Vagina (tissue), 2 donors: ENCODE data around the gene DSCAML1. TPM values are rescaled to one million over a fixed set of nuclear protein-coding genes. Genes with fewer than 3 reads are reported as not detected.

ENCODE experiments used
- DNase-seq, 2 donors: peaks; one replicate each; pipeline ENCODE4 v3.0.0-alpha.2; 2017; ENCODE audit errors: extremely low spot score in 2 of 2
- H3K27ac ChIP-seq: fragments of 200-600 bp; sonication (generic); one replicate; pipeline ENCODE4 v1.5.1; 2019
- H3K27me3 ChIP-seq: fragments of 200-600 bp; sonication (generic); one replicate; pipeline ENCODE4 v1.5.1; 2019
- H3K36me3 ChIP-seq, 2 donors: fragments of 200-600 bp; sonication (generic); one replicate each; pipeline ENCODE4 v1.5.1; 2017 to 2019
- H3K4me1 ChIP-seq: fragments of 200-600 bp; sonication (generic); one replicate; pipeline ENCODE4 v1.5.1; 2019
- H3K4me3 ChIP-seq, 2 donors: fragments of 200-600 bp; sonication (generic); 1 replicate in 1 of 2; 2 replicates in 1 of 2; pipeline ENCODE4 v1.5.1; 2016 to 2019
- H3K9me3 ChIP-seq: fragments of 200-600 bp; sonication (generic); one replicate; pipeline ENCODE4 v1.5.1; 2019
- POLR2A ChIP-seq, 2 donors: fragments of 450-650 bp; IDR thresholded peaks; one replicate each; pipeline ENCODE4 v1.6.1; 2017; ENCODE audit warnings: antibody characterized with exemption in 2 of 2, mild to moderate bottlenecking in 2 of 2, moderate library complexity in 2 of 2
- POLR2AphosphoS5 ChIP-seq, 2 donors: sonication (generic); formaldehyde crosslinking; IDR thresholded peaks; one replicate each; pipeline ENCODE4 v1.9.0; 2017; ENCODE audit warnings: antibody characterized with exemption in 2 of 2, mild to moderate bottlenecking in 2 of 2, low read depth in 1 of 2; ENCODE audit not compliant: insufficient read depth in 1 of 2
- intact Hi-C: fragments of 100-400 bp; cut with DNase I; formaldehyde crosslinking; loops from one replicate; pipeline ENCODE4 v1.15.1; 2023
- total RNA-seq: library from RNA; depleted of rRNA; stranded (reverse); fragments of >200 nt; gene quantifications from one replicate; pipeline ENCODE4 v1.2.3, GENCODE V29; 2016
- TF ChIP-seq, protein P1 (sequence below), 3 experiments: fragments of 450-650 bp in 2 of 3; fragments of 200-600 bp in 1 of 3; sonication (generic) in 1 of 3; IDR thresholded peaks; one replicate each; pipeline ENCODE4 v1.5.1; 2017 to 2019; ENCODE audit warnings: antibody characterized with exemption in 3 of 3, mild to moderate bottlenecking in 2 of 3, moderate library complexity in 2 of 3

The DSCAML1 gene
- total RNA-seq, 1 donor from 2014 or later = 0.25 TPM

DNA sequence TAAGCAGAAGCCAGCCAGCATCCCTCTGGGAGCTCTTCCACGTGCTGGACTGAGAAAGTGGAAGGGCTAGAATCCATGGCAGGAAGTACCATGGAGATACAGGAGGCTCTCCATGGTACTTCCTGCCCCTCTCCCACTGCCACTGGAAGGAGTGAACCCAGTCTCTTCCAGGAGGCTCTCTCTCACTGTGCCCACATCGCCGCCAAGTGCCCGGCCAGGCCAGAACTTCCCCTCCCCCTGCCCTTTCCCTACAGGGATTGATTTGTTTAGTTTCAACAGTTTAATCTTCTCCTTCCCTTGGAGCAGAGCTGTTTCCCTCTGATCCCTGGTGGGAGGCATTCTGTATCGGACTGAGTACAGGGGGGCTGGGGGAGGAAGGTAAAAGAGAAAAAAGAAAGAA, 133.6 kb downstream of the DSCAML1 start:
- no peak for DNase-seq
- no peak for TF ChIP-seq POLR2A (IDR thresholded peaks at IDR 0.05)
- no peak for TF ChIP-seq POLR2AphosphoS5 (IDR thresholded peaks at IDR 0.05; ENCODE audit: insufficient read depth in 1 of 2, low read depth in 1 of 2)
- TF ChIP-seq, protein P1, sequence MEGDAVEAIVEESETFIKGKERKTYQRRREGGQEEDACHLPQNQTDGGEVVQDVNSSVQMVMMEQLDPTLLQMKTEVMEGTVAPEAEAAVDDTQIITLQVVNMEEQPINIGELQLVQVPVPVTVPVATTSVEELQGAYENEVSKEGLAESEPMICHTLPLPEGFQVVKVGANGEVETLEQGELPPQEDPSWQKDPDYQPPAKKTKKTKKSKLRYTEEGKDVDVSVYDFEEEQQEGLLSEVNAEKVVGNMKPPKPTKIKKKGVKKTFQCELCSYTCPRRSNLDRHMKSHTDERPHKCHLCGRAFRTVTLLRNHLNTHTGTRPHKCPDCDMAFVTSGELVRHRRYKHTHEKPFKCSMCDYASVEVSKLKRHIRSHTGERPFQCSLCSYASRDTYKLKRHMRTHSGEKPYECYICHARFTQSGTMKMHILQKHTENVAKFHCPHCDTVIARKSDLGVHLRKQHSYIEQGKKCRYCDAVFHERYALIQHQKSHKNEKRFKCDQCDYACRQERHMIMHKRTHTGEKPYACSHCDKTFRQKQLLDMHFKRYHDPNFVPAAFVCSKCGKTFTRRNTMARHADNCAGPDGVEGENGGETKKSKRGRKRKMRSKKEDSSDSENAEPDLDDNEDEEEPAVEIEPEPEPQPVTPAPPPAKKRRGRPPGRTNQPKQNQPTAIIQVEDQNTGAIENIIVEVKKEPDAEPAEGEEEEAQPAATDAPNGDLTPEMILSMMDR (IDR thresholded peaks at IDR 0.05) = no peak
- H3K4me3 ChIP-seq = no peak overlapping the region
- H3K27ac ChIP-seq = no peak overlapping the region
- intact Hi-C loops = no loop called here
- no peaks in the 10 kb centered on the region for H3K9me3 ChIP-seq
- H3K36me3 ChIP-seq = no peaks in the 10 kb centered on the region
- peaks cover 7% of the 10 kb centered on the region for H3K4me1 ChIP-seq
- no peaks in the 10 kb centered on the region for H3K27me3 ChIP-seq

DNA sequence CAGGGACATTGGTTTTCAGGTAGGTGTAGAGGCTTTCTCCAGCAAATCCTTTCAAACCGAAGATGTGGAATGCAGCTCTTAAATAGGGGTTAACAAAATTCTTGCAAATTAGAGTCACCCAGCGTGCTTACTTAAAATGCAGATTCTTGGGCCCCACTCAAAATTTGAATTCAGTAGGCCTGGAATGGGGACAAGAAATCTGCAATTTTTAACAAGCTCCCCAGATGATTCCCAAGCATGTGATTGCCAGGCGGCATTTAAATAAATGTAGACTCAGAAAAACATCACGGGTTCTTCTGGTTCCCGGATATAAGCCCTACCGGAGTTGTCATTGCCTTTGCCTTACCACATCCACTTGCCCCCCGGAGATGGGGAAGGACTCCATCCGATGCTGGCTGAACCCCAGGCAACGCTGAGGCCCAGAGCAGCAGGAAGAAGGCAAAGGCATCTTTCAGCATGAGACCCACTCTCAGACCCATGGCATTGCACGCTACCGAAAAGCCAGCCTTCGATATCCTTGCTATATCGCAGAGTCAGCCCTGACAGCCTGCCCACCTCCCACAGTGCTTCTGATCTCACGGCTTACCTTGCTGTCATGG, 134.2 kb downstream of the DSCAML1 start:
- H3K27me3 ChIP-seq = no peaks in the 10 kb centered on the region
- H3K4me3 ChIP-seq = no peak overlapping the region
- intact Hi-C loops = no loop called here
- no peak for DNase-seq
- no peaks in the 10 kb centered on the region for H3K36me3 ChIP-seq
- TF ChIP-seq POLR2A (IDR thresholded peaks at IDR 0.05) (no peak), POLR2AphosphoS5 (IDR thresholded peaks at IDR 0.05; ENCODE audit: insufficient read depth in 1 of 2, low read depth in 1 of 2) (no peak)
- TF ChIP-seq, protein P1 (IDR thresholded peaks at IDR 0.05) = no peak
- peaks cover 7% of the 10 kb centered on the region for H3K4me1 ChIP-seq
- H3K27ac ChIP-seq = no peak overlapping the region
- no peaks in the 10 kb centered on the region for H3K9me3 ChIP-seq

DNA sequence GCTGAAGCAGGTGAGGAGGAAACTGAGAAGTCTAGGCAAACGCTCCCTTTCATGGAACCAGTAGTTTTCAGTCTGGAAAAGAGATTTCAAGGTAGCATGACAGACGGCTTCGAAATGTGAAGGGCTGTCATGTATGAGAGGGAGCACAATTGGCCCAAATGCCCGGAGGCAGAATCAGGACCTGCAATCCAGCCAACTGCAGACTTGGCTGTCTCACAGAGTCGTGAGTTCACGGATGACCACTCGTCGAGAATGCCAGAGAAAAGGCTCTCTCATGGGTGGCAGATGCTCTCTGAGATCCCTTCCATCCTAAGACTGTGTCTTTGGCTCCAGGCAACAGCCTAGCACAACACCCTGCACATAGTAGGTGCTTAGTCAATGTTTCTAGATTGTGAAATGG, 134.8 kb downstream of the DSCAML1 start:
- intact Hi-C loops = no loop called here
- H3K4me3 ChIP-seq = no peak overlapping the region
- no peak for DNase-seq
- H3K36me3 ChIP-seq = no peaks in the 10 kb centered on the region
- no peaks in the 10 kb centered on the region for H3K9me3 ChIP-seq
- TF ChIP-seq POLR2AphosphoS5 (IDR thresholded peaks at IDR 0.05; ENCODE audit: insufficient read depth in 1 of 2, low read depth in 1 of 2) (no peak), POLR2A (IDR thresholded peaks at IDR 0.05) (no peak)
- TF ChIP-seq, protein P1 (IDR thresholded peaks at IDR 0.05) = no peak
- no peaks in the 10 kb centered on the region for H3K27me3 ChIP-seq
- no peak overlapping the region for H3K27ac ChIP-seq
- peaks cover 7% of the 10 kb centered on the region for H3K4me1 ChIP-seq

DNA sequence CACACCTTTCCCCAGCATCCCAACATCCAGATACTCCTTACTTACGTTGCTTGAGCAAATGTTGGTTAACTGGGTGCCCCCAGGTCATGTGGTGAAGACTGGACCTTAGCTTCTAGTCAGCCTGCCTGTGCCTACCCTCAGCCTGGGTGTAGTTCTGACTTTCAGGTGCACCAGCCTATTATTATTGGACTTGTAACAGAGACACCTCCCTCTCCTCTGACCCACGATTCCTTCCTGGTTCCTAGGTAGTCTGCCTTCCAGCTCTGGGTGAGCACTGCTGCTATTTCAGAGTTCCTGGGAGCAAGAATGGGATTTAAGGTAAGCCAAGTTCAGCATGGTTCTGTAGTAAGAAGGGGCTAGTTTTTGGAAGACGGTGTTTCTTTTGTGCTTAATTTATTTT, 138.2 kb downstream of the DSCAML1 start:
- H3K9me3 ChIP-seq = no peaks in the 10 kb centered on the region
- no peak overlapping the region for H3K4me3 ChIP-seq
- TF ChIP-seq POLR2AphosphoS5 (IDR thresholded peaks at IDR 0.05; ENCODE audit: insufficient read depth in 1 of 2, low read depth in 1 of 2) (no peak), POLR2A (IDR thresholded peaks at IDR 0.05) (no peak)
- TF ChIP-seq, protein P1 (IDR thresholded peaks at IDR 0.05) = no peak
- H3K27me3 ChIP-seq = no peaks in the 10 kb centered on the region
- no peak for DNase-seq
- H3K4me1 ChIP-seq = peaks cover under 1% of the 10 kb centered on the region
- intact Hi-C loops = no loop called here
- H3K36me3 ChIP-seq = no peaks in the 10 kb centered on the region
- no peak overlapping the region for H3K27ac ChIP-seq

DNA sequence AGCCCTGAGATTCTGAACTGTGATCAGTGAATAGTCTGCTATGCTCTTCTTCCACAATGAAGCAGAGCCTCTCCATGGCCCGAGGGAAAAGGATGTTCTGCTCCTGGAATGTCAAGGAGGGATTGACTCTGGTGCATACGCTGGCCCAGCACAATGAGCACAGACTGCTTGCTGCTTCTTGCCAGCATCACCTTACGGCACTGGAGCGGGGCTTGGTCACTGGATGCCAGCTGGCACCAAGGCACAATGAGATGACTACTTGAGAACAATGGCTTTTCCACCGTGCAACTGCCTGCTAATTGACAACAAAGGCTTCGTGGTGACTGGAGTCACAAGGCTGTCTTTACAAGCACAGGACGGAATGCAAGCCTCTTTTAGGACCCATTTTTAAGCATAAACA, 139.2 kb downstream of the DSCAML1 start:
- H3K4me1 ChIP-seq = no peaks in the 10 kb centered on the region
- H3K27ac ChIP-seq = no peak overlapping the region
- TF ChIP-seq POLR2A (IDR thresholded peaks at IDR 0.05) (no peak), POLR2AphosphoS5 (IDR thresholded peaks at IDR 0.05; ENCODE audit: insufficient read depth in 1 of 2, low read depth in 1 of 2) (no peak)
- TF ChIP-seq, protein P1 (IDR thresholded peaks at IDR 0.05) = no peak
- no peaks in the 10 kb centered on the region for H3K36me3 ChIP-seq
- no peaks in the 10 kb centered on the region for H3K9me3 ChIP-seq
- intact Hi-C loops = no loop called here
- no peak overlapping the region for H3K4me3 ChIP-seq
- no peaks in the 10 kb centered on the region for H3K27me3 ChIP-seq
- no peak for DNase-seq
